Dedifferentiated amniotic fluid mesenchymal stem cell (primary cell): ENCODE measurements around the gene CYBB.

Source experiments
- DNase-seq: peaks from one replicate; pipeline ENCODE4 v3.0.0-alpha.2; 2016; ENCODE audit errors: extremely low spot score

The CYBB gene

GRCh38 chrX:37840931-37841330 is 61.1 kb downstream of the CYBB start:
- DNase-seq: no peak

DNA sequence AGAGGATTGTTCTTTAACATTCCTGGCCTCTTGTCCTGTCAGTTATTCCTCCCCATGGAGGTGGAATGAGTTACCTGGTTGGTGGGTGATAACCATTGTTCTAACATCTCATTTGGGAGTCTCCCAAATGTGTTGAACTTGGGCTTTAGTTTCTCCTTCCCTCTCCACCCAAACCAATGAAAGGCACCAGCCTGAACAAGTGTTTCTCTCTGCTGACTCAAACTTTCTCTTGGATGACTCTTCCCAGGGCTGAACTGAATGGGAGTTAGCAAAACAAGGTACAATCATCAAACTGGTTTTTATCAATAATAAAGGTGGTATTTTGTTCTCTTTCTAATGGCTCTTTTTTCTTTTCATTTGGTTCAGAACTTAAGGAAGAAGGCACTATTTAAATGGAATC is 64.8 kb downstream of the CYBB start:
- no peak for DNase-seq

GRCh38 chrX:37846141-37846540 is 66.3 kb downstream of the CYBB start:
- no peak for DNase-seq

DNA sequence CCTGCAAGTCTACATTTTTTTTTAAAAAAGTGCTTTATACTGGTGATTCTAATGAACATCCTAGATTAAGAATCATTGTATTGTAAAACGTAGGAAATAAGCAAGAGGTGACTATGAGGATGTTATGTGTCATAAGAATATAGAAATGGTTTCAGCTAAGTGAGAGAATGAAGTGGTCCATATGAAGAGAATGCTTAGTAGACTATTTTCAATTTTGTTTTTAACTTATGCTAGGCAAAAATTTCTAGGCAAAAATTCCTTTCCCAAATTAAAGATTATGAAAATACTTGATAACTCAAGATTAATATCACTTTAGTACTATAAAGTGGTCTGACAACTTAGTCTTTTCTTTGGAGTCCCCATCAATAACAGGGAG is 66.7 kb downstream of the CYBB start:
- no peak for DNase-seq

DNA sequence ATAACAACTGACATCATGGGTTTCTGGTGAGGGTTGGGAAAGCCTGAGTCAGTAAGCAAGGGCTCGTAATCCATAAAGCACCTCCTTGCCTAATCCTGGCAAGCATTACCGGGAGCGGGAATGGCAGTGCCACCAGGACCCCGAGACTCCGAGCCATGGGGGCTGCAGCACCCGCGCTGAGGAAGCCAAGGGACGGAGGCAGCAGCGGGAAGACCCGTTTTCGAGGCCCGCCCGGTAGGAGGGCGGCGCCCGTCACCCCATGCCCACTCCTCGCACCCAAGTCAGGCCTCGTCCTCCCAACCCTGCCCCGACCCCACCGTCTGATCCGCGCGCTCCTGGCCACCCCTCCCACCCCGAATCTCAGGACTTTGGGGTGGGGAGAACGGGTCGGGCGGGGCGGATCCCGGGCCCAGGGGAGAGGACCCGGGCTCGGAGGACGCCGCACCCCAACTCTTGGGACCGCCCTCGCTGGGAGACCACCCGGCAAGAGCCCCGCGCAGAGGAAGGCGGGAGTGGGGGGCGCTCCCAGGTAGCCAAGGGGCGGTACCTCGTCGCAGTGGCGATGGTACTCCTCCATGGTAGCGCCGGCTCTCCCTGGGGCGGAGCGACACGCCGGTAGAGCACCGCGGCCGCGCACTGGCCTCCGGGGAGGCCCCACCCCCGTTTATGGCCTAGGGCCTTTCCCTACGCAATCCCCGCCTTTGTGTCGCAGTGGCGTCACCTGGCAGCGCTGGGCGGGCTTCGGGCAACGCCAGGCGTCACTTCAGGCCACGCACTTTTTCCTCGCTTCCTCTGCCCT is 67.3 kb downstream of the CYBB start, which contains the start of gene DYNLT3:
Gene DYNLT3, minus strand, starts transcription at position 638 of the 799 bp plus-strand sequence. Its CDS starts 61 bp downstream, at position 577.
- DNase-seq: peak; percentile 38

DNA sequence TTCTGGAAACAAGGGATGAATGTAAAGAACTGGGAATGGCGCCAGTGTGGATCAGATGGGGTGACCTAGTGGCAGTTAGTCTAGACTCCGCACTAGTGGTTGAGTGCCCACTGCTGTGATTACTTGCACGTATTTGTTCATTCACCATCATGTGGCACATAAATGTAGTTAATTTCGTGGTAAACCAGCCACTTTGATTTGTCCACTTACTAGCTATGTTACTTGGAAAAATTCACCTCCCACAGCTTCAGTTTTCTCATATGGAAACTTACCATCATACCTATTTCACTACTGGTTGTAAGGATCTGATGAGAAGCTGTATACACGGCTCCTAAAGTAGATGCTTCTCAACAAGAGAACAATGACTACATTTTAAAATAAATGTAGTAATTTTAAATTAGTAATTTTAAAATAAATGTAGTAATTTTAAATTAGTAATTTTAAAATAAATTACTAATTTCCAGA is 67.9 kb downstream of the CYBB start:
- no peak for DNase-seq

- DNase-seq: no peak
These were observed 74.3 kb downstream of the CYBB start for GRCh38 chrX:37854148-37854547.

- no peak for DNase-seq
These were observed 74.9 kb downstream of the CYBB start for GRCh38 chrX:37854748-37855147.

DNA sequence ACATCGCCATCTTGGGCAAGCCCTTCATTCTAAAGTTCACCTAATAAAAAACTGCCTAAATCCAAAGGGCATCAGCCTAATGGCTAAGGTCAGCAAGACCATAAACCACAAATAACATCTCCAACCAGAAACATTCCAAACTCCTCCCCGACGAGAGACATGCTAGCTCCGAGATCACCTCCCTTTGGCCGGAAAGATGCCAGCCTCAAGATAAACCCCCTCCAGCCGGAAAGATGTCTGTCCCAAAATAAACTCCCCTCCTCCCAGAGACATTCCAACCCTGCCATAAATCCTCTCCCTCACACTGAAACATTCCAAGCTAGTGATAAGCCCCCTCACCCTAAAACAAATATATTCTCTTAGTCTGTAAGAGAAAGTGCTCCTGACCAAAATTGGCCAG is 80.9 kb downstream of the CYBB start:
- no peak for DNase-seq

DNA sequence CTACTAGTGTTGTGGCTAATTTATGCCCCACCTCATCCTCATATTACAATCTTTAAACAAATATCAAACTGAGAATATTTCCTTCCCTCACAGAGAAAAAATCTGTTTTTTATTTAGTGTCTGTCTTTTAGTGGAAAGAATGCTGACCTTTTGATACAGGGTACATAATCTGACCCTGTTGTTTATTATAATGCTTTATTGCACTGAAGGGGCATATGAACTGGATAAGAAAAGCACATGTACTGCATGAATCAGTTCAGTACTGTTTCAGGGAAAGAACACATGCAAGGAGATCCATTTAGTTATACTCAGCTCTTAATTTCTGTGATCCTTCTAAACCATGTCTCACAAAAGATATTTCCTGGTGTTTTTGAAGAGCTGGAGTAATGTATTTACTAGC is 83.0 kb downstream of the CYBB start:
- DNase-seq: no peak
